OCI-LY1 (cell line): ENCODE results near the gene SPSB1.

Experiments
- H2AFZ ChIP-seq: fragments of 200-600 bp; sonication (generic), shearing (Covaris generic); 2 replicates; pipeline ENCODE4 v1.6.0; 2014; ENCODE audit warnings: antibody characterized with exemption, mild to moderate bottlenecking, low read length
- H3F3A ChIP-seq: fragments of 200-600 bp; sonication (generic), shearing (Covaris generic); 2 replicates; pipeline ENCODE4 v1.6.0; 2014; ENCODE audit warnings: mild to moderate bottlenecking, antibody characterized with exemption, low read length, moderate library complexity; ENCODE audit not compliant: insufficient read depth
- H3K27ac ChIP-seq: fragments of 200-600 bp; sonication (generic); 2 replicates; pipeline ENCODE4 v1.5.1; 2014; ENCODE audit warnings: low read length, mixed run types, mild to moderate bottlenecking, low read depth; ENCODE audit not compliant: poor library complexity, severe bottlenecking
- H3K27me3 ChIP-seq: fragments of 200-600 bp; sonication (generic); 2 replicates; pipeline ENCODE4 v1.6.0; 2014; ENCODE audit warnings: antibody characterized with exemption, mild to moderate bottlenecking, low read length, moderate library complexity; ENCODE audit not compliant: insufficient read depth
- H3K36me3 ChIP-seq: fragments of 200-600 bp; sonication (generic); 2 replicates; pipeline ENCODE4 v1.6.1; 2014; ENCODE audit warnings: mild to moderate bottlenecking, antibody characterized with exemption, low read length, moderate library complexity, mixed read lengths; ENCODE audit not compliant: insufficient read depth
- H3K4me1 ChIP-seq: fragments of 200-600 bp; sonication (generic); 2 replicates; pipeline ENCODE4 v1.5.1; 2014; ENCODE audit warnings: mild to moderate bottlenecking, low read length, moderate library complexity; ENCODE audit not compliant: insufficient read depth, severe bottlenecking
- H3K4me2 ChIP-seq: fragments of 200-600 bp; sonication (generic), shearing (Covaris generic); 2 replicates; pipeline ENCODE4 v1.6.1; 2014; ENCODE audit warnings: low read length
- H3K4me3 ChIP-seq: fragments of 200-600 bp; sonication (generic); 2 replicates; pipeline ENCODE4 v1.5.1; 2014; ENCODE audit warnings: low read length, low read depth, mild to moderate bottlenecking, mixed read lengths; ENCODE audit not compliant: poor library complexity, severe bottlenecking
- H3K79me2 ChIP-seq: fragments of 200-600 bp; shearing (Covaris generic); 2 replicates; pipeline ENCODE4 v1.6.1; 2016; ENCODE audit warnings: mixed run types, low read length, mixed read lengths; ENCODE audit not compliant: insufficient read depth
- H3K9ac ChIP-seq: fragments of 200-600 bp; sonication (generic), shearing (Covaris generic); 2 replicates; pipeline ENCODE4 v1.6.1; 2014; ENCODE audit warnings: mild to moderate bottlenecking, low read length, mixed read lengths
- H3K9me2 ChIP-seq: fragments of 200-600 bp; sonication (generic), shearing (Covaris generic); 2 replicates; pipeline ENCODE4 v1.6.1; 2014; ENCODE audit warnings: low read depth, mild to moderate bottlenecking, low read length, mixed read lengths
- H3K9me3 ChIP-seq: fragments of 200-600 bp; shearing (Covaris generic); 2 replicates; pipeline ENCODE4 v1.6.1; 2014; ENCODE audit warnings: low read length, mixed read lengths
- H4K20me1 ChIP-seq: fragments of 200-600 bp; sonication (generic), shearing (Covaris generic); 2 replicates; pipeline ENCODE4 v1.6.0; 2016; ENCODE audit warnings: mild to moderate bottlenecking, low read length; ENCODE audit not compliant: insufficient read depth
- CTCF ChIP-seq: fragments of 200-600 bp; sonication (generic), shearing (Covaris generic); IDR thresholded peaks from 2 replicates; pipeline ENCODE4 v1.5.1; 2017; ENCODE audit warnings: mild to moderate bottlenecking, antibody characterized with exemption, low read length, moderate library complexity, mixed read lengths
- EZH2 ChIP-seq: fragments of 200-600 bp; sonication (generic), shearing (Covaris generic); IDR thresholded peaks from 2 replicates; pipeline ENCODE4 v1.8.0; 2017; ENCODE audit warnings: borderline replicate concordance, mixed run types, mild to moderate bottlenecking, antibody characterized with exemption, low read length, moderate library complexity, mixed read lengths

The SPSB1 gene

GRCh38 chr1:9311479-9311878, 18.8 kb downstream of the SPSB1 start:
- no peak overlapping the region for H3K27ac ChIP-seq
- no peaks in the 10 kb centered on the region for H3F3A ChIP-seq
- TF ChIP-seq CTCF (no peak), EZH2 (no peak)
- no peak overlapping the region for H3K4me3 ChIP-seq
- no peaks in the 10 kb centered on the region for H3K36me3 ChIP-seq
- H3K4me1 ChIP-seq: peaks cover 35% of the 10 kb centered on the region
- no peak overlapping the region for H2AFZ ChIP-seq
- H3K79me2 ChIP-seq: 0 out of 2 replicates have a peak, but pooled peaks cover 3% of the 10 kb centered on the region
- H3K9ac ChIP-seq: no peak overlapping the region
- H3K4me2 ChIP-seq: no peak overlapping the region
- no peaks in the 10 kb centered on the region for H3K9me2 ChIP-seq
- H3K27me3 ChIP-seq: no peaks in the 10 kb centered on the region; the same call in 1 of the 2 replicates
- H3K9me3 ChIP-seq: no peaks in the 10 kb centered on the region
- no peaks in the 10 kb centered on the region for H4K20me1 ChIP-seq

- H2AFZ ChIP-seq: no peak overlapping the region
- H3K4me3 ChIP-seq: no peak overlapping the region
- no peaks in the 10 kb centered on the region for H3K36me3 ChIP-seq
- no peaks in the 10 kb centered on the region for H4K20me1 ChIP-seq
- TF ChIP-seq EZH2 (no peak), CTCF (no peak)
- no peaks in the 10 kb centered on the region for H3F3A ChIP-seq
- H3K9ac ChIP-seq: no peak overlapping the region
- no peaks in the 10 kb centered on the region; the same call in 1 of the 2 replicates for H3K27me3 ChIP-seq
- H3K4me2 ChIP-seq: no peak overlapping the region
- H3K27ac ChIP-seq: no peak overlapping the region
- no peaks in the 10 kb centered on the region for H3K9me3 ChIP-seq
- H3K79me2 ChIP-seq: 0 out of 2 replicates have a peak, but pooled peaks cover 3% of the 10 kb centered on the region
- no peaks in the 10 kb centered on the region for H3K9me2 ChIP-seq
- peaks cover 40% of the 10 kb centered on the region for H3K4me1 ChIP-seq
Observed at GRCh38 chr1:9312168-9312720, 19.6 kb downstream of the SPSB1 start.

GRCh38 chr1:9313576-9313975, 20.9 kb downstream of the SPSB1 start:
- H3K36me3 ChIP-seq: no peaks in the 10 kb centered on the region
- H4K20me1 ChIP-seq: no peaks in the 10 kb centered on the region
- no peak overlapping the region for H3K4me2 ChIP-seq
- H3F3A ChIP-seq: no peaks in the 10 kb centered on the region
- TF ChIP-seq CTCF (no peak), EZH2 (no peak)
- no peaks in the 10 kb centered on the region for H3K9me3 ChIP-seq
- no peak overlapping the region for H3K4me3 ChIP-seq
- 0 out of 2 replicates have a peak, but pooled peaks cover 3% of the 10 kb centered on the region for H3K79me2 ChIP-seq
- no peak overlapping the region for H2AFZ ChIP-seq
- peaks cover 39% of the 10 kb centered on the region for H3K4me1 ChIP-seq
- no peaks in the 10 kb centered on the region for H3K27me3 ChIP-seq
- H3K9me2 ChIP-seq: no peaks in the 10 kb centered on the region
- H3K27ac ChIP-seq: no peak overlapping the region
- H3K9ac ChIP-seq: no peak overlapping the region
